GM23338 (cell line): Measurements from ENCODE around the gene ATP8A1. TPM values are rescaled to one million over a fixed set of nuclear protein-coding genes. Genes with fewer than 3 reads are reported as not detected.

Experiments used
- ATAC-seq: fragments of 200-7000 bp; cut with Tn5 transposase; 3 replicates; pipeline ENCODE4 v1.9.1; 2020
- DNase-seq: peaks from one replicate; pipeline ENCODE4 v3.0.0-alpha.2; 2015; ENCODE audit warnings: low spot score
- H2AFZ ChIP-seq: fragments of 200-600 bp; sonication (generic); 2 replicates; pipeline ENCODE4 v1.8.0; 2016; ENCODE audit warnings: antibody characterized with exemption, mild to moderate bottlenecking, moderate library complexity
- H3F3A ChIP-seq: fragments of 200-600 bp; sonication (generic); replicated peaks from 2 replicates; pipeline ENCODE4 v1.8.0; 2017; ENCODE audit warnings: antibody characterized with exemption, mixed run types, low read depth
- H3K27ac ChIP-seq: fragments of 200-600 bp; sonication (generic); 2 replicates; pipeline ENCODE4 v1.6.1; 2016; ENCODE audit warnings: low read depth
- H3K27me3 ChIP-seq: fragments of 200-600 bp; sonication (generic); 2 replicates; pipeline ENCODE4 v1.8.0; 2016; ENCODE audit warnings: mild to moderate bottlenecking, mixed run types, moderate library complexity; ENCODE audit not compliant: insufficient read depth
- H3K36me3 ChIP-seq: fragments of 200-600 bp; sonication (generic); 2 replicates; pipeline ENCODE4 v1.8.0; 2016; ENCODE audit warnings: mild to moderate bottlenecking; ENCODE audit not compliant: insufficient read depth
- H3K4me1 ChIP-seq: fragments of 200-600 bp; sonication (generic); 2 replicates; pipeline ENCODE4 v1.8.0; 2016; ENCODE audit warnings: mild to moderate bottlenecking, moderate library complexity; ENCODE audit not compliant: insufficient read depth
- H3K4me2 ChIP-seq: fragments of 200-600 bp; sonication (generic); 2 replicates; pipeline ENCODE4 v1.7.1; 2017; ENCODE audit warnings: mixed run types
- H3K4me3 ChIP-seq: fragments of 200-600 bp; sonication (generic); 2 replicates; pipeline ENCODE4 v1.6.1; 2016; ENCODE audit warnings: mixed run types
- H3K79me2 ChIP-seq: fragments of 200-600 bp; sonication (generic); replicated peaks from 2 replicates; pipeline ENCODE4 v1.8.0; 2017; ENCODE audit warnings: mild to moderate bottlenecking; ENCODE audit not compliant: insufficient read depth
- H3K9me2 ChIP-seq: fragments of 200-600 bp; sonication (generic); 2 replicates; pipeline ENCODE4 v1.8.0; 2017; ENCODE audit not compliant: insufficient read depth
- H4K20me1 ChIP-seq: fragments of 200-600 bp; sonication (generic); replicated peaks from 2 replicates; pipeline ENCODE4 v1.8.0; 2017; ENCODE audit warnings: mild to moderate bottlenecking; ENCODE audit not compliant: insufficient read depth
- H3K27ac Mint-ChIP-seq: 2 replicates; pipeline ENCODE4 v1.8.0; 2020; ENCODE audit warnings: inconsistent platforms, mild to moderate bottlenecking, moderate library complexity, mixed read lengths
- H3K27me3 Mint-ChIP-seq: 3 replicates; pipeline ENCODE4 v1.8.0; 2022; ENCODE audit warnings: low read depth, mild to moderate bottlenecking, moderate library complexity, mixed read lengths, inconsistent platforms; ENCODE audit not compliant: insufficient read depth, poor library complexity
- H3K36me3 Mint-ChIP-seq: 3 replicates; pipeline ENCODE4 v1.8.0; 2021; ENCODE audit warnings: low read depth, mild to moderate bottlenecking, inconsistent platforms, moderate library complexity, mixed read lengths
- H3K4me1 Mint-ChIP-seq: 3 replicates; pipeline ENCODE4 v1.8.0; 2020; ENCODE audit warnings: mild to moderate bottlenecking, inconsistent platforms, mixed read lengths
- H3K4me3 Mint-ChIP-seq: 3 replicates; pipeline ENCODE4 v1.8.0; 2021; ENCODE audit warnings: moderate library complexity, mild to moderate bottlenecking, inconsistent platforms, mixed read lengths
- H3K9me3 Mint-ChIP-seq: 3 replicates; pipeline ENCODE4 v1.8.0; 2020; ENCODE audit warnings: moderate library complexity, mild to moderate bottlenecking, inconsistent platforms, mixed read lengths
- CREB1 ChIP-seq: fragments of 250-450 bp; sonication (Bioruptor Pico); IDR thresholded peaks from 2 replicates; pipeline ENCODE4 v1.5.0; 2020; ENCODE audit warnings: low read depth, mild to moderate bottlenecking, moderate library complexity
- EZH2 ChIP-seq: fragments of 200-600 bp; sonication (generic); IDR thresholded peaks from one replicate; pipeline ENCODE4 v1.8.0; 2017; ENCODE audit warnings: antibody characterized with exemption, mild to moderate bottlenecking, low read depth; ENCODE audit not compliant: unreplicated experiment
- EZH2phosphoT487 ChIP-seq: fragments of 200-600 bp; sonication (generic); IDR thresholded peaks from one replicate; pipeline ENCODE4 v1.8.1; 2018; ENCODE audit warnings: antibody characterized with exemption; ENCODE audit not compliant: unreplicated experiment
- JUNB ChIP-seq: IDR thresholded peaks from one replicate; pipeline ENCODE4 v1.6.1; 2016; ENCODE audit warnings: antibody characterized with exemption; ENCODE audit not compliant: unreplicated experiment
- NANOG ChIP-seq: IDR thresholded peaks from 2 replicates; pipeline ENCODE4 v1.6.1; 2016; ENCODE audit warnings: antibody characterized with exemption, borderline replicate concordance
- POLR2AphosphoS5 ChIP-seq: IDR thresholded peaks from 2 replicates; pipeline ENCODE4 v1.6.1; 2016; ENCODE audit warnings: antibody characterized with exemption, low read depth
- STAT1 ChIP-seq: IDR thresholded peaks from one replicate; pipeline ENCODE4 v1.6.1; 2016; ENCODE audit warnings: antibody characterized with exemption; ENCODE audit not compliant: unreplicated experiment
- ZNF114 ChIP-seq: fragments of 250-450 bp; sonication (Bioruptor Pico); IDR thresholded peaks from 2 replicates; pipeline ENCODE4 v1.5.0; 2020; ENCODE audit warnings: mild to moderate bottlenecking, moderate library complexity
- ZNF331 ChIP-seq: fragments of 250-450 bp; sonication (Bioruptor Pico); IDR thresholded peaks from 2 replicates; pipeline ENCODE4 v1.5.0; 2020; ENCODE audit warnings: low read depth, mild to moderate bottlenecking, moderate library complexity
- polyA plus RNA-seq: library from polyadenylated mRNA; unstranded; fragments of >200 nt; fragmentation: Nextera tagmentation; extraction: Ambion mirVana; gene quantifications from 2 replicates; pipeline ENCODE4 v1.2.1, GENCODE V29; 2016
- total RNA-seq: library from RNA; depleted of rRNA; stranded (reverse); fragments of >200 nt; shearing (Covaris generic); gene quantifications from 2 replicates; pipeline ENCODE4 v1.2.3, GENCODE V29; 2014
- TF ChIP-seq, protein P1 (sequence below): IDR thresholded peaks from 2 replicates; pipeline ENCODE4 v1.6.1; 2016; ENCODE audit warnings: antibody characterized with exemption
- TF ChIP-seq, protein P2 (sequence below), 2 experiments: fragments of 200-600 bp in 1 of 2; sonication (generic) in 1 of 2; conservative IDR thresholded peaks; 2 replicates each; pipeline versions ENCODE4 v1.5.1 to v1.6.1; 2016 to 2017; ENCODE audit warnings: antibody characterized with exemption in 2 of 2, low read depth in 2 of 2, mild to moderate bottlenecking in 2 of 2, moderate library complexity in 1 of 2
- TF ChIP-seq, protein P3 (sequence below): fragments of 250-450 bp; sonication (Bioruptor Pico); IDR thresholded peaks from 2 replicates; pipeline ENCODE4 v1.5.0; 2020; ENCODE audit warnings: mild to moderate bottlenecking, moderate library complexity
- TF ChIP-seq, protein P4 (sequence below): IDR thresholded peaks from one replicate; pipeline ENCODE4 v1.6.1; 2018; ENCODE audit warnings: antibody characterized with exemption; ENCODE audit not compliant: unreplicated experiment

Gene ATP8A1
- total and polyA plus RNA-seq, 2 experiments from 2014 or later: 6.8 to 66.3 TPM

DNA sequence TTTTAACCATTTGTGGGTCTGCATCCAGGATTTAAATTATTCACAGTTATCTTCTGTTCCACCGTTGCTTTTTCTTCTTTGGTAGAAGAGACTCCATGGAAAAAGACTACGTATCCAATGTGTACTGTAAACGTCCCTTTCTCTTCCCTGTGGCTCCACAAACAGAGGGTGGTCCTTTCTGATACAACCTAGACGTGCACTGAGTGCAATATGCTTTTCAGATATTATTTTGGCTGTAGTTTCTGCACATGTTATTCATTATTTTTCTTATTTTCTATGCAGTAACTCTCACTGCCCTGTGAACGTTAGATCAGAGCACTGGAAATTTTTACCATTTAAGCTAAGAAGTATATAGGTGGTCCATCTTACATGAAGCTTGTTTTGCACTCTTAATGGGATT, 186.9 kb downstream of the ATP8A1 start:
- no peak for ATAC-seq
- 0 out of 2 replicates have a peak overlapping the region, but pooled peaks have one; percentile 10 for H3K27ac Mint-ChIP-seq

More for the DNA sequence above, 186.9 kb downstream of the ATP8A1 start:
- H3K4me3 ChIP-seq: no peak overlapping the region
- H3K27me3 ChIP-seq: no peaks in the 10 kb centered on the region
- no peak overlapping the region for H3K27ac ChIP-seq
- peaks cover 7% of the 10 kb centered on the region; the same call in 1 of the 2 replicates for H3K4me1 ChIP-seq
- no peaks in the 10 kb centered on the region for H3F3A ChIP-seq
- H3K9me3 Mint-ChIP-seq: no peaks in the 10 kb centered on the region
- peaks cover 23% of the 10 kb centered on the region for H3K4me1 Mint-ChIP-seq
- no peak for DNase-seq
- no peak overlapping the region for H3K4me2 ChIP-seq
- H3K9me2 ChIP-seq: no peaks in the 10 kb centered on the region
- H4K20me1 ChIP-seq: no peaks in the 10 kb centered on the region
- no peak overlapping the region for H2AFZ ChIP-seq
- H3K79me2 ChIP-seq: no peaks in the 10 kb centered on the region
- no peak overlapping the region for H3K4me3 Mint-ChIP-seq
- no peaks in the 10 kb centered on the region for H3K36me3 Mint-ChIP-seq
- H3K36me3 ChIP-seq: no peaks in the 10 kb centered on the region
- peaks cover 2% of the 10 kb centered on the region for H3K27me3 Mint-ChIP-seq
- TF ChIP-seq JUNB (no peak), ZNF331 (CRISPR knock-in tag) (no peak), ZNF114 (CRISPR knock-in tag) (no peak), EZH2phosphoT487 (no peak), CREB1 (no peak), NANOG (no peak), POLR2AphosphoS5 (no peak), EZH2 (no peak), STAT1 (no peak)
- TF ChIP-seq, protein P1, sequence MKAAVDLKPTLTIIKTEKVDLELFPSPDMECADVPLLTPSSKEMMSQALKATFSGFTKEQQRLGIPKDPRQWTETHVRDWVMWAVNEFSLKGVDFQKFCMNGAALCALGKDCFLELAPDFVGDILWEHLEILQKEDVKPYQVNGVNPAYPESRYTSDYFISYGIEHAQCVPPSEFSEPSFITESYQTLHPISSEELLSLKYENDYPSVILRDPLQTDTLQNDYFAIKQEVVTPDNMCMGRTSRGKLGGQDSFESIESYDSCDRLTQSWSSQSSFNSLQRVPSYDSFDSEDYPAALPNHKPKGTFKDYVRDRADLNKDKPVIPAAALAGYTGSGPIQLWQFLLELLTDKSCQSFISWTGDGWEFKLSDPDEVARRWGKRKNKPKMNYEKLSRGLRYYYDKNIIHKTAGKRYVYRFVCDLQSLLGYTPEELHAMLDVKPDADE: no peak
- TF ChIP-seq, protein P2, sequence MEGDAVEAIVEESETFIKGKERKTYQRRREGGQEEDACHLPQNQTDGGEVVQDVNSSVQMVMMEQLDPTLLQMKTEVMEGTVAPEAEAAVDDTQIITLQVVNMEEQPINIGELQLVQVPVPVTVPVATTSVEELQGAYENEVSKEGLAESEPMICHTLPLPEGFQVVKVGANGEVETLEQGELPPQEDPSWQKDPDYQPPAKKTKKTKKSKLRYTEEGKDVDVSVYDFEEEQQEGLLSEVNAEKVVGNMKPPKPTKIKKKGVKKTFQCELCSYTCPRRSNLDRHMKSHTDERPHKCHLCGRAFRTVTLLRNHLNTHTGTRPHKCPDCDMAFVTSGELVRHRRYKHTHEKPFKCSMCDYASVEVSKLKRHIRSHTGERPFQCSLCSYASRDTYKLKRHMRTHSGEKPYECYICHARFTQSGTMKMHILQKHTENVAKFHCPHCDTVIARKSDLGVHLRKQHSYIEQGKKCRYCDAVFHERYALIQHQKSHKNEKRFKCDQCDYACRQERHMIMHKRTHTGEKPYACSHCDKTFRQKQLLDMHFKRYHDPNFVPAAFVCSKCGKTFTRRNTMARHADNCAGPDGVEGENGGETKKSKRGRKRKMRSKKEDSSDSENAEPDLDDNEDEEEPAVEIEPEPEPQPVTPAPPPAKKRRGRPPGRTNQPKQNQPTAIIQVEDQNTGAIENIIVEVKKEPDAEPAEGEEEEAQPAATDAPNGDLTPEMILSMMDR (conservative IDR thresholded peaks at IDR 0.05; ENCODE audit: low read depth in 2 of 2): no peak
- TF ChIP-seq, protein P3, sequence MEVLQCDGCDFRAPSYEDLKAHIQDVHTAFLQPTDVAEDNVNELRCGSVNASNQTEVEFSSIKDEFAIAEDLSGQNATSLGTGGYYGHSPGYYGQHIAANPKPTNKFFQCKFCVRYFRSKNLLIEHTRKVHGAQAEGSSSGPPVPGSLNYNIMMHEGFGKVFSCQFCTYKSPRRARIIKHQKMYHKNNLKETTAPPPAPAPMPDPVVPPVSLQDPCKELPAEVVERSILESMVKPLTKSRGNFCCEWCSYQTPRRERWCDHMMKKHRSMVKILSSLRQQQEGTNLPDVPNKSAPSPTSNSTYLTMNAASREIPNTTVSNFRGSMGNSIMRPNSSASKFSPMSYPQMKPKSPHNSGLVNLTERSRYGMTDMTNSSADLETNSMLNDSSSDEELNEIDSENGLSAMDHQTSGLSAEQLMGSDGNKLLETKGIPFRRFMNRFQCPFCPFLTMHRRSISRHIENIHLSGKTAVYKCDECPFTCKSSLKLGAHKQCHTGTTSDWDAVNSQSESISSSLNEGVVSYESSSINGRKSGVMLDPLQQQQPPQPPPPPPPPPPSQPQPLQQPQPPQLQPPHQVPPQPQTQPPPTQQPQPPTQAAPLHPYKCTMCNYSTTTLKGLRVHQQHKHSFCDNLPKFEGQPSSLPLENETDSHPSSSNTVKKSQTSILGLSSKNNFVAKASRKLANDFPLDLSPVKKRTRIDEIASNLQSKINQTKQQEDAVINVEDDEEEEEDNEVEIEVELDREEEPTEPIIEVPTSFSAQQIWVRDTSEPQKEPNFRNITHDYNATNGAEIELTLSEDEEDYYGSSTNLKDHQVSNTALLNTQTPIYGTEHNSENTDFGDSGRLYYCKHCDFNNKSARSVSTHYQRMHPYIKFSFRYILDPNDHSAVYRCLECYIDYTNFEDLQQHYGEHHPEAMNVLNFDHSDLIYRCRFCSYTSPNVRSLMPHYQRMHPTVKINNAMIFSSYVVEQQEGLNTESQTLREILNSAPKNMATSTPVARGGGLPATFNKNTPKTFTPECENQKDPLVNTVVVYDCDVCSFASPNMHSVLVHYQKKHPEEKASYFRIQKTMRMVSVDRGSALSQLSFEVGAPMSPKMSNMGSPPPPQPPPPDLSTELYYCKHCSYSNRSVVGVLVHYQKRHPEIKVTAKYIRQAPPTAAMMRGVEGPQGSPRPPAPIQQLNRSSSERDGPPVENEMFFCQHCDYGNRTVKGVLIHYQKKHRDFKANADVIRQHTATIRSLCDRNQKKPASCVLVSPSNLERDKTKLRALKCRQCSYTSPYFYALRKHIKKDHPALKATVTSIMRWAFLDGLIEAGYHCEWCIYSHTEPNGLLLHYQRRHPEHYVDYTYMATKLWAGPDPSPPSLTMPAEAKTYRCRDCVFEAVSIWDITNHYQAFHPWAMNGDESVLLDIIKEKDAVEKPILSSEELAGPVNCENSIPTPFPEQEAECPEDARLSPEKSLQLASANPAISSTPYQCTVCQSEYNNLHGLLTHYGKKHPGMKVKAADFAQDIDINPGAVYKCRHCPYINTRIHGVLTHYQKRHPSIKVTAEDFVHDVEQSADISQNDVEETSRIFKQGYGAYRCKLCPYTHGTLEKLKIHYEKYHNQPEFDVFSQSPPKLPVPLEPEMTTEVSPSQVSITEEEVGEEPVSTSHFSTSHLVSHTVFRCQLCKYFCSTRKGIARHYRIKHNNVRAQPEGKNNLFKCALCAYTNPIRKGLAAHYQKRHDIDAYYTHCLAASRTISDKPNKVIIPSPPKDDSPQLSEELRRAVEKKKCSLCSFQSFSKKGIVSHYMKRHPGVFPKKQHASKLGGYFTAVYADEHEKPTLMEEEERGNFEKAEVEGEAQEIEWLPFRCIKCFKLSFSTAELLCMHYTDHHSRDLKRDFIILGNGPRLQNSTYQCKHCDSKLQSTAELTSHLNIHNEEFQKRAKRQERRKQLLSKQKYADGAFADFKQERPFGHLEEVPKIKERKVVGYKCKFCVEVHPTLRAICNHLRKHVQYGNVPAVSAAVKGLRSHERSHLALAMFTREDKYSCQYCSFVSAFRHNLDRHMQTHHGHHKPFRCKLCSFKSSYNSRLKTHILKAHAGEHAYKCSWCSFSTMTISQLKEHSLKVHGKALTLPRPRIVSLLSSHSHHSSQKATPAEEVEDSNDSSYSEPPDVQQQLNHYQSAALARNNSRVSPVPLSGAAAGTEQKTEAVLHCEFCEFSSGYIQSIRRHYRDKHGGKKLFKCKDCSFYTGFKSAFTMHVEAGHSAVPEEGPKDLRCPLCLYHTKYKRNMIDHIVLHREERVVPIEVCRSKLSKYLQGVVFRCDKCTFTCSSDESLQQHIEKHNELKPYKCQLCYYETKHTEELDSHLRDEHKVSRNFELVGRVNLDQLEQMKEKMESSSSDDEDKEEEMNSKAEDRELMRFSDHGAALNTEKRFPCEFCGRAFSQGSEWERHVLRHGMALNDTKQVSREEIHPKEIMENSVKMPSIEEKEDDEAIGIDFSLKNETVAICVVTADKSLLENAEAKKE: no peak
- TF ChIP-seq, protein P4, sequence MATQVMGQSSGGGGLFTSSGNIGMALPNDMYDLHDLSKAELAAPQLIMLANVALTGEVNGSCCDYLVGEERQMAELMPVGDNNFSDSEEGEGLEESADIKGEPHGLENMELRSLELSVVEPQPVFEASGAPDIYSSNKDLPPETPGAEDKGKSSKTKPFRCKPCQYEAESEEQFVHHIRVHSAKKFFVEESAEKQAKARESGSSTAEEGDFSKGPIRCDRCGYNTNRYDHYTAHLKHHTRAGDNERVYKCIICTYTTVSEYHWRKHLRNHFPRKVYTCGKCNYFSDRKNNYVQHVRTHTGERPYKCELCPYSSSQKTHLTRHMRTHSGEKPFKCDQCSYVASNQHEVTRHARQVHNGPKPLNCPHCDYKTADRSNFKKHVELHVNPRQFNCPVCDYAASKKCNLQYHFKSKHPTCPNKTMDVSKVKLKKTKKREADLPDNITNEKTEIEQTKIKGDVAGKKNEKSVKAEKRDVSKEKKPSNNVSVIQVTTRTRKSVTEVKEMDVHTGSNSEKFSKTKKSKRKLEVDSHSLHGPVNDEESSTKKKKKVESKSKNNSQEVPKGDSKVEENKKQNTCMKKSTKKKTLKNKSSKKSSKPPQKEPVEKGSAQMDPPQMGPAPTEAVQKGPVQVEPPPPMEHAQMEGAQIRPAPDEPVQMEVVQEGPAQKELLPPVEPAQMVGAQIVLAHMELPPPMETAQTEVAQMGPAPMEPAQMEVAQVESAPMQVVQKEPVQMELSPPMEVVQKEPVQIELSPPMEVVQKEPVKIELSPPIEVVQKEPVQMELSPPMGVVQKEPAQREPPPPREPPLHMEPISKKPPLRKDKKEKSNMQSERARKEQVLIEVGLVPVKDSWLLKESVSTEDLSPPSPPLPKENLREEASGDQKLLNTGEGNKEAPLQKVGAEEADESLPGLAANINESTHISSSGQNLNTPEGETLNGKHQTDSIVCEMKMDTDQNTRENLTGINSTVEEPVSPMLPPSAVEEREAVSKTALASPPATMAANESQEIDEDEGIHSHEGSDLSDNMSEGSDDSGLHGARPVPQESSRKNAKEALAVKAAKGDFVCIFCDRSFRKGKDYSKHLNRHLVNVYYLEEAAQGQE: no peak
